Panc1 (cell line): ENCODE data around the gene NR1H2. TPM values are rescaled to one million over a fixed set of nuclear protein-coding genes. Genes with fewer than 3 reads are reported as not detected.

ENCODE experiments used
- ATAC-seq: fragments of 200-7000 bp; cut with Tn5 transposase; 2 replicates; pipeline ENCODE4 v1.9.1; 2020; ENCODE audit warnings: mild to moderate bottlenecking, moderate library complexity
- BruUV-seq: library from RNA; stranded (reverse); fragments of 400-500 nt; replicated peaks from 2 replicates; lab custom pipeline; 2021; lab: Mats Ljungman, UMichigan
- CTCF ChIA-PET: fragments of 300-600 bp; sonication (Branson Sonifier 250); formaldehyde crosslinking; loops from one replicate; lab custom pipeline; 2022; ENCODE audit warnings: antibody characterized with exemption; lab: Charles Lee
- POLR2A ChIA-PET: fragments of 300-600 bp; sonication (Branson Sonifier 250); formaldehyde crosslinking; loops from one replicate; lab custom pipeline; 2022; ENCODE audit warnings: antibody characterized with exemption; lab: Charles Lee
- DNase-seq: peaks from one replicate; pipeline ENCODE4 v3.0.0-alpha.2; 2010; ENCODE audit warnings: low read depth, low spot score
- H3K27ac ChIP-seq: 2 replicates; pipeline ENCODE4 v1.5.1; 2011; ENCODE audit warnings: mild to moderate bottlenecking, low read length, inconsistent platforms
- H3K27me3 ChIP-seq: fragments of 200-500 bp; sonication (Bioruptor generic); 2 replicates; pipeline ENCODE4 v1.6.0; 2014; ENCODE audit warnings: low read length, inconsistent platforms; ENCODE audit not compliant: control insufficient read depth, insufficient read depth
- H3K36me3 ChIP-seq: fragments of 200-500 bp; sonication (Bioruptor generic); 2 replicates; pipeline ENCODE4 v1.5.1; 2014; ENCODE audit warnings: inconsistent platforms, mild to moderate bottlenecking, low read length, moderate library complexity; ENCODE audit not compliant: control insufficient read depth, insufficient read depth
- H3K4me1 ChIP-seq: 2 replicates; pipeline ENCODE4 v1.5.1; 2011; ENCODE audit warnings: inconsistent platforms, mild to moderate bottlenecking, low read length, moderate library complexity; ENCODE audit not compliant: control insufficient read depth, insufficient read depth
- H3K4me3 ChIP-seq, 2 experiments: 2 replicates each; pipeline ENCODE4 v1.5.1; 2011 to 2012; ENCODE audit warnings: low read depth in 2 of 2, low read length in 2 of 2, mild to moderate bottlenecking in 2 of 2, inconsistent platforms in 1 of 2, moderate library complexity in 1 of 2
- H3K9me3 ChIP-seq: fragments of 200-500 bp; sonication (Bioruptor generic); 2 replicates; pipeline ENCODE4 v1.5.1; 2014; ENCODE audit warnings: low read depth, mild to moderate bottlenecking, inconsistent platforms, low read length, moderate library complexity; ENCODE audit not compliant: control insufficient read depth, insufficient read depth
- POLR2AphosphoS5 ChIP-seq: IDR thresholded peaks from 2 replicates; pipeline ENCODE4 v1.6.1; 2012; ENCODE audit warnings: mild to moderate bottlenecking, low read depth, low read length, moderate library complexity
- SIN3A ChIP-seq: IDR thresholded peaks from 2 replicates; pipeline ENCODE4 v1.6.1; 2012; ENCODE audit warnings: low read depth, mild to moderate bottlenecking, low read length, moderate library complexity, borderline replicate concordance; ENCODE audit not compliant: insufficient read depth
- TCF7L2 ChIP-seq: IDR thresholded peaks from 2 replicates; pipeline ENCODE4 v1.6.1; 2011; ENCODE audit warnings: mild to moderate bottlenecking, low read depth, low read length, inconsistent platforms
- in situ Hi-C: cut with HindIII; loops from 2 replicates; pipeline ENCODE4 v1.10.0; 2016; ENCODE audit warnings: low sequenced_read_pairs, low pct_unique_long_range_greater_than_20kb
- intact Hi-C: fragments of 100-400 bp; cut with micrococcal nuclease; formaldehyde crosslinking; loops from one replicate; pipeline ENCODE4 v1.10.0; 2022; ENCODE audit not compliant: unreplicated experiment
- total RNA-seq: library from RNA; stranded (reverse); gene quantifications from one replicate; pipeline ENCODE4 v1.2.1, GENCODE V29; 2021; ENCODE audit not compliant: unreplicated experiment
- TF ChIP-seq, protein P1 (sequence below), 2 experiments: IDR thresholded peaks; 2 replicates each; pipeline ENCODE4 v1.6.1; 2011 to 2012; ENCODE audit warnings: low read depth in 2 of 2, control low read depth in 1 of 2, low read length in 1 of 2, mild to moderate bottlenecking in 1 of 2, moderate library complexity in 1 of 2; ENCODE audit not compliant: insufficient read depth in 1 of 2
- TF ChIP-seq, protein P2 (sequence below): fragments of 450-650 bp; IDR thresholded peaks from 2 replicates; pipeline ENCODE4 v1.5.1; 2017; ENCODE audit warnings: mild to moderate bottlenecking

NR1H2 gene
- total RNA-seq, 1 experiment from 2014 or later, result 55.8 TPM

DNA sequence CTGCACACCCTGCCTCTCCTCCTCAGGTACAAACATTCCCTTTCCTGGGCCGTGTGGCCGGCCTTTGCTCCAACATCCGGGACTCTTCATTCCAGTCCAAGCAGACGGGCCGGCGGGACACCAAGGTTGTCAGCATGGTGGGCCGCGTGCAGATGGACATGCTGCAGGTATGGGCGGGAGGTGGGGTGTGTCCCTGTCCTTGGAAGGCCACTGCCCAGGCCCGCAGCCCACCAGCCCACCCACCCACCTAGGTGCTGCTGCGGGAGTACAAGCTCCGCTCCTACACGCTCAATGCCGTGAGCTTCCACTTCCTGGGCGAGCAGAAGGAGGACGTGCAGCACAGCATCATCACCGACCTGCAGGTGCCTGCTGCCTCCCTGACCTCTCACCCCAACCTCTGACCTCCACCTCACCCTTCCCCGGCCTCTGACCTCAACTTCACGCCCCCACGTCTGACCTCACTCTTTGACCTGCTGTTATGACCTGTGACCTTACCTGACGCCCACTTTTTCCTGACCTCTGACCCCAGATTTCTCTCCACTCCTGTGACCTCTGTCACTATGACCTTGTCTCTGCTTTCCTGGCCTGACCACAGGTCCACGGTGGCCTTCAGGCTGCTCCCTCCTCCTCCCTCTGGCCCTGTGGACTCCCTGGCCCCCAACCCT, 30.0 kb downstream of the NR1H2 start:
- no TSS peak for BruUV-seq
- in situ Hi-C loops (no loop called here), intact Hi-C loops (no loop called here)
- Histone ChIP-seq H3K27ac (no peak overlapping the region), H3K4me3 (no peak overlapping the region), H3K4me1 (no peaks in the 10 kb centered on the region), H3K36me3 (no peaks in the 10 kb centered on the region), H3K9me3 (no peaks in the 10 kb centered on the region), H3K27me3 (no peaks in the 10 kb centered on the region)
- no peak for TF ChIP-seq SIN3A
- no peak for TF ChIP-seq POLR2AphosphoS5
- TF ChIP-seq, protein P1, sequence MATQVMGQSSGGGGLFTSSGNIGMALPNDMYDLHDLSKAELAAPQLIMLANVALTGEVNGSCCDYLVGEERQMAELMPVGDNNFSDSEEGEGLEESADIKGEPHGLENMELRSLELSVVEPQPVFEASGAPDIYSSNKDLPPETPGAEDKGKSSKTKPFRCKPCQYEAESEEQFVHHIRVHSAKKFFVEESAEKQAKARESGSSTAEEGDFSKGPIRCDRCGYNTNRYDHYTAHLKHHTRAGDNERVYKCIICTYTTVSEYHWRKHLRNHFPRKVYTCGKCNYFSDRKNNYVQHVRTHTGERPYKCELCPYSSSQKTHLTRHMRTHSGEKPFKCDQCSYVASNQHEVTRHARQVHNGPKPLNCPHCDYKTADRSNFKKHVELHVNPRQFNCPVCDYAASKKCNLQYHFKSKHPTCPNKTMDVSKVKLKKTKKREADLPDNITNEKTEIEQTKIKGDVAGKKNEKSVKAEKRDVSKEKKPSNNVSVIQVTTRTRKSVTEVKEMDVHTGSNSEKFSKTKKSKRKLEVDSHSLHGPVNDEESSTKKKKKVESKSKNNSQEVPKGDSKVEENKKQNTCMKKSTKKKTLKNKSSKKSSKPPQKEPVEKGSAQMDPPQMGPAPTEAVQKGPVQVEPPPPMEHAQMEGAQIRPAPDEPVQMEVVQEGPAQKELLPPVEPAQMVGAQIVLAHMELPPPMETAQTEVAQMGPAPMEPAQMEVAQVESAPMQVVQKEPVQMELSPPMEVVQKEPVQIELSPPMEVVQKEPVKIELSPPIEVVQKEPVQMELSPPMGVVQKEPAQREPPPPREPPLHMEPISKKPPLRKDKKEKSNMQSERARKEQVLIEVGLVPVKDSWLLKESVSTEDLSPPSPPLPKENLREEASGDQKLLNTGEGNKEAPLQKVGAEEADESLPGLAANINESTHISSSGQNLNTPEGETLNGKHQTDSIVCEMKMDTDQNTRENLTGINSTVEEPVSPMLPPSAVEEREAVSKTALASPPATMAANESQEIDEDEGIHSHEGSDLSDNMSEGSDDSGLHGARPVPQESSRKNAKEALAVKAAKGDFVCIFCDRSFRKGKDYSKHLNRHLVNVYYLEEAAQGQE (IDR thresholded peaks at IDR 0.05; ENCODE audit: insufficient read depth in 1 of 2, low read depth in 2 of 2, low read length in 1 of 2), result no peak
- TF ChIP-seq, protein P2, sequence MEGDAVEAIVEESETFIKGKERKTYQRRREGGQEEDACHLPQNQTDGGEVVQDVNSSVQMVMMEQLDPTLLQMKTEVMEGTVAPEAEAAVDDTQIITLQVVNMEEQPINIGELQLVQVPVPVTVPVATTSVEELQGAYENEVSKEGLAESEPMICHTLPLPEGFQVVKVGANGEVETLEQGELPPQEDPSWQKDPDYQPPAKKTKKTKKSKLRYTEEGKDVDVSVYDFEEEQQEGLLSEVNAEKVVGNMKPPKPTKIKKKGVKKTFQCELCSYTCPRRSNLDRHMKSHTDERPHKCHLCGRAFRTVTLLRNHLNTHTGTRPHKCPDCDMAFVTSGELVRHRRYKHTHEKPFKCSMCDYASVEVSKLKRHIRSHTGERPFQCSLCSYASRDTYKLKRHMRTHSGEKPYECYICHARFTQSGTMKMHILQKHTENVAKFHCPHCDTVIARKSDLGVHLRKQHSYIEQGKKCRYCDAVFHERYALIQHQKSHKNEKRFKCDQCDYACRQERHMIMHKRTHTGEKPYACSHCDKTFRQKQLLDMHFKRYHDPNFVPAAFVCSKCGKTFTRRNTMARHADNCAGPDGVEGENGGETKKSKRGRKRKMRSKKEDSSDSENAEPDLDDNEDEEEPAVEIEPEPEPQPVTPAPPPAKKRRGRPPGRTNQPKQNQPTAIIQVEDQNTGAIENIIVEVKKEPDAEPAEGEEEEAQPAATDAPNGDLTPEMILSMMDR, result no peak
- no peak for TF ChIP-seq TCF7L2
- no peak for ATAC-seq
- ChIA-PET CTCF (no interaction called here), POLR2A (no interaction called here)
- no peak for DNase-seq

DNA sequence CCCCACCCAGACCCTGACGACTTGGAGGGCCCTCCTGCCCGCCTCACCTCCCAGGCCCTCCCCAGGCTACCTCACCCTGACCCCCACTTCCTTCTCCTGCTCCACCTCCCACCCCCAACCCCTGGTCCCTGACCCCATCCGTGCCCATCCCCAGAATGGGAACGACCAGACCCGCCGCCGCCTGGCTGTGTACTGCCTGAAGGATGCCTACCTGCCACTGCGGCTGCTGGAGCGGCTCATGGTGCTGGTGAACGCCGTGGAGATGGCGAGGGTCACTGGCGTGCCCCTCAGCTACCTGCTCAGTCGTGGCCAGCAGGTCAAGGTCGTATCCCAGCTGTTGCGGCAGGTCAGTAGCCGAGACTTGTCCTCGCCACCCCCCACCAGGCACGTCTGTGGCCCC, 30.6 kb downstream of the NR1H2 start:
- intact Hi-C loops, result no loop called here
- TF ChIP-seq POLR2AphosphoS5 (no peak), TCF7L2 (no peak), SIN3A (no peak)
- TF ChIP-seq, protein P1 (IDR thresholded peaks at IDR 0.05; ENCODE audit: insufficient read depth in 1 of 2, low read depth in 2 of 2, low read length in 1 of 2), result no peak
- TF ChIP-seq, protein P2, result no peak
- POLR2A ChIA-PET, result no interaction called here

More for the DNA sequence above, 30.6 kb downstream of the NR1H2 start:
- in situ Hi-C loops, result no loop called here
- ATAC-seq (no peak), DNase-seq (no peak)
- H3K4me3 ChIP-seq, result no peak overlapping the region
- BruUV-seq, result no TSS peak
- H3K27me3 ChIP-seq, result no peaks in the 10 kb centered on the region
- no peaks in the 10 kb centered on the region for H3K36me3 ChIP-seq
- H3K9me3 ChIP-seq, result no peaks in the 10 kb centered on the region
- H3K27ac ChIP-seq, result no peak overlapping the region
- H3K4me1 ChIP-seq, result no peaks in the 10 kb centered on the region
- CTCF ChIA-PET, result interaction anchor here (0.7 kb wide), 1 partner anchor 72 kb away, joined by 10 read pairs; no protein-coding TSS in a partner anchor
